ENCODE results near the gene IRAK1.

The IRAK1 gene

DNA sequence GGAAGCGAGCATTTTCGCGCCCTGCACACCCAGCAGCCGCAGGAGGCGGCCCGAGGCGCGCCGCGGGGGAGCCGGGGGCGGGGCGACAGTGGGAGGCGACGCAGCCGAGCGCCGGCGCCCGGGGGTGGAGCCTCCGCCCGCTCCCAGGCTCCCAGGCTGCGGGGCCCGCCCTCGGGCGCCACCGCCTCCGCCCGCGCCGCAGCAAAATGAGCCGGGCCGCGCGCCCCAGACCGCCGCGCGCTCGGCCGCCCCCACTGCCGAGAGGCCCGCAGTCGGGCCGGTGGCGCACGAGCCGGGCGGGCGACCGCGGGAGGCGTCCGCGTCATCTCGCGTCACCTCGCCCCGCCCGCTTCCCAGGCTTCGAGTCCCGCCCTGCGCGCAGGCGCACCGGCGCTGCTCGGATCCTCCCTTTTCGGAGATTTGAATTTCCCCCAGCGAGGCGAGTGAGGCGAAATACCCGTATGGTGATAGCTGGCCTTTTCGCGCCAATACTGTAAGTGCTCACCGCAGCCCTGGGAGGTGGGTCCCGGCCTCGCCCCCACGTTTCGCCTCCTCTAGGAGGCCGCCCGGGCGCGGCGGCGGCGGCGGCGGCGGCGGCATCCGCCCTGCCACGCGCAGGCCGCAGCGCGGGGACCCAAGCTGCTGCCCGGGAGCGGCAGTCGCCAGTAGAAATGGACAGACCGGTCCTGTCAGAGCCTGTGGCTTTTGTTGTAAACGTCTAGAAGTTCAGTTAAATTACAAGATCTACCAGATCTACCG lies 47.2 kb downstream of the IRAK1 start, which contains the start of gene TMEM187:
TMEM187 (plus strand) TSS at position 387 of the 759 bp plus-strand sequence. CDS start 9,309 bp downstream, outside the sequence.
- DNase-seq, result peak in 57 of 58 donors; percentile 9 to 94 (median 76)

- peak; percentile 31 to 96 (median 87) for DNase-seq
These were observed 48.0 kb downstream of the IRAK1 start, which contains the start of gene HCFC1 for GRCh38 chrX:153971450-153972367. Gene HCFC1, minus strand, starts transcription at chrX:153971818. Its CDS starts 978 bp downstream, at chrX:153970840.

DNA sequence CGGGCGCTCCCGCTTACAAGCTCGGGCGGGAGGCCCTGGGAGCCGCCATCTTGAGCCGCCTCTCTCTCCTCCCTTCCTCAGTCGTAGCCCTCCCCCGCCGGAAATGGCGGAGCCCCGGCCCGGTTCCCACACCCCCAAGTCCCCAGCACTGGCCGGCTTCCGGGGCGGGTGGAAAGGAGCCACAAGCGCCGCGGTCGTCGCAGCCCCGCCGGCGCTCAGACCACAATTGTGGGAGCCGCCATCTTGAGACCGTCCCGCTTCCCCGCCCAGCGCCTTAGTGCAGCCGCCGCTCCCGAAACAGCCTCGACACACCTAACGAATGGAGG lies 48.6 kb downstream of the IRAK1 start:
- peak; percentile 18 to 92 (median 78) for DNase-seq

- DNase-seq, result peak in 42 of 58 donors; percentile 1 to 88 (median 62)
These were observed 49.2 kb downstream of the IRAK1 start for GRCh38 chrX:153970357-153971123.

DNA sequence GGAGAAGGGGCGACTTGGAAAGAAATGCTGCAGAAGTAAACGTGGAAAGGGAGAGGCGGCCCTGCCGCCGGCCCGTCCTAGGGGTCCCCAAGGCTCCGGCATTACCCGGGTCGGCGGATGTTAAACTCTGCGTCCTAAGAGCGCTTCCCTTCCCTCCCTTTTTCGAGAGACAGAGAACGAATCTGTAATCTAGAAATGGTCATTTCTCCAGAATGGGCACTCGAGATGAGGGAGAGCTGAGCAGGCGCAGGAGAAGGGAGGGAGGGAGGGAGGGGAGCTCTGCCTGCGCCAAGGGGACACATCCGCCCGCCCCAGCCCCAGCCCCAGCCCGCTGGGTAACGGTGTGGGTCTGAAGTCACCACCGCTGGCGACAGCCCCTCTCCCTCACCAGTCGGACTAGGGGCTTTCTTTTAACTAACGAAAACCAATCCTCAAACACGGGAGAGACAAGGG lies 49.8 kb downstream of the IRAK1 start:
- DNase-seq, result peak in 42 of 58 donors; percentile 12 to 81 (median 55)

- DNase-seq, result no peak
These were observed 50.4 kb downstream of the IRAK1 start for GRCh38 chrX:153969125-153969903.

- peak in 9 of 58 donors; percentile 5 to 46 (median 20) for DNase-seq
These were observed 51.0 kb downstream of the IRAK1 start for GRCh38 chrX:153968754-153969124.

DNA sequence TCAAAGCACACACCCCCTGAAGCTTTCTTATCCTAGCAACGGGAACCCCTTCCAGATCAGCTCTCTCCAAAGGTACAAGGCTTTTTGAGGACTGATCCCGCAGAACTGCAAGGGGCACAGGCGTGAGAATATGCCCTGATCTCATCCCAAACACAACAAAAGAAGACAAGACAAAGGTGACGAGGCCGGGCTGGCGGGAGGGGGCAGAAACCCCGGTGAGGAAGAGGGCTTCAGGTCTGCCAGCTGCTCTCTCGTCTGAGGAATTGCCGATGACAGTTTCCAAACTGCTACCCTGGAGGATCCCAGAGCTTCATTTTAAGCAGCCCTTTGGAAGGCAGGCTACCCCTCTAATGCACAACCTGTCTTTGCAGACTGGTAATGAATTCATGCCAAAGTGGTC lies 51.4 kb downstream of the IRAK1 start:
- no peak for DNase-seq

DNA sequence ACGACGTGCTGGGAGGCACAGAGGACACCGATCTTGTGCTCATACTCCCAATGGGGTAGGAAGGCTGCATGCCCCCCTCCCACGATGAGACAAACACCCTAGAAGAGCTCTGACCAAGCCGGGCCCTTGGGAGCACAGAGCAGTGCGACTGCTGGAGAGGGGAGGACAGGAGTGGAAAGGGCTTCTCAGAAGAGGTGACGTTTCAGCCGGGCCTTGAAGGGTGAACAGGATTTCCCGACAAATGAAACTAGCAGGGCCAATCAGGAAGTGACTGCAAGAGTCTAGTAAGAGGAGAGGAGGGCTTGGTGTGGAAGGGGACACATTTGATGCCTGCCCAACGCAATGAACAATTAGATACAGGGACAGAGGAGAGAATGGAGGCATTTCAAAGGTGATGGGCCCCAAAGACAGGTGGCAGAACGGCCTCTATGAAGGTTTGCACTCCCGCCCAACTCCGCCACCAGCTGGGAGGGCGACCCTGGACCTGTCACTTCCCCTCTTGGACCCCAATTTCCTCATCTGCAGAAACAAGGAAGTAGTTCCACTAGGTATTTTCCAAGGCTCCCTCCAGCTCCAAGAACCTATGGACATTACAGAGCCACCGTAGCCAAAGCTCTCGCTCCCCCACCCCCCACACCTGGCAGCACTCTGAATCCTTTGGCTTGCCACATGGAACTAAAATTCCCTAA lies 52.0 kb downstream of the IRAK1 start:
- no peak for DNase-seq

- peak in 1 of 58 donors; percentile 18 for DNase-seq
These were observed 52.7 kb downstream of the IRAK1 start for GRCh38 chrX:153966841-153967535.

DNA sequence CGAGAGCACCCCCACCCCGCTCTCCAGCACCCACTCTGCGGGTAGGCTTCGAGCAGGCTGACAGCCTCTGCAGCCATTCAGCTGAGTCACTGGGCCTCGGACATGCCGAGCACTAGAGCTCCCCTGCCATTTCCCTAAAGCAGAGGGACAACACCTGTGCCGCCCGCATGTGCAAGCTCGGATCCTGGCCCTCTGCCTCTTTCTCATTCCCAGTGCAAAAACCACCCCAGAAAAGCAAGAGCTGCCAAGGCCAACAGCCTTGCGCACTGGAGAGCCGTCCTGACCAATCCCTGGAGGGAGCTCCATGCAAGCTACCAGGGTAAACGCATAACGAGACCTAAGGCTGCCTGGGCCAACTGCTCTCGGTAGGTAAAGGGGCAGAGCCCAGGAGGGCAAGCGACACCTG lies 53.4 kb downstream of the IRAK1 start:
- peak in 22 of 58 donors; percentile 7 to 62 (median 22) for DNase-seq

DNA sequence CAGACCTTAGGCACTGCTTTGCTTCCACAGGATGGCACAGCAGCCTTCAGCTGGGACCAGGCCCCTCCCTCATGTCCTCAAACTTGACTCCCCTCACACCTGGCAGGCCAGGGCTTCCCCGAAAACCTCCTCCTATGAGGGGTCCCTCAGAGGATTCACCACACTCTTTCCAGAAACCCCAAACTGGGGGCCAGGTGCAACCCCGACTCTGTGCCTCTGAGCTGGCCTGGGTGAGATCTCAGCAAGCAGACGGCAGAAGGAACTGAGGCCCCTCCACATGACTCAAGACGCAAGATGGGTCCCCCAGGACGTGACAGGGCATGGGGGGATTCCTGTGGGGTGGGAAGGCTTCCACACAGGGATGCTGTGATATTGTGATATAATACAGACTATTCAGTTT lies 54.3 kb downstream of the IRAK1 start:
- no peak for DNase-seq

- no peak for DNase-seq
These were observed 55.6 kb downstream of the IRAK1 start for GRCh38 chrX:153964105-153964504.

- DNase-seq, result peak in 9 of 58 donors; percentile 5 to 38 (median 15)
These were observed 56.2 kb downstream of the IRAK1 start for GRCh38 chrX:153963546-153963945.

DNA sequence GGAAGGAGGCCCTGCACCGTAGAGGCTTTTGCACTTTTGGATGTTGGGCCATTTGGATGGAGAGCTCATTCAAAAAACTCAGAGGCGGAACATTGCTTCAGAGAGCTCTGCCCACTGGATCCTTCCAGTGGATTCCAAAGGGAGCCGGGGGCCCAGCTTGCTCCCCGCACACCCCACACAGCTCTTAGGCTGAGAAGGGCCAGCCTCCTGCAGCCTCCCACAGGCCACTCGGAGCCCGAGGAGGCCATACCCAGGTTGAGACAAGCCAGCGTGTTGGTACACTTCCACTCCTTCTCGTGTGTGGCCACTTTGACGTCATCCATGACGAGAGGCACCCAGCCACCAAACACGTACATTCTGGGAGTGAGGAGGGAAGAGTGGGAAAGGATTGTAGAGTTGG lies 58.4 kb downstream of the IRAK1 start:
- DNase-seq, result no peak

- no peak for DNase-seq
These were observed 58.9 kb downstream of the IRAK1 start for GRCh38 chrX:153960786-153961185.
